Muscle layer of duodenum (tissue), 2 donors: ENCODE results near the gene SLC15A5.

ENCODE experiments used
- H3K27ac ChIP-seq: one replicate; pipeline ENCODE4 v1.7.0; 2013; ENCODE audit warnings: mild to moderate bottlenecking, low read length
- H3K27me3 ChIP-seq: one replicate; pipeline ENCODE4 v1.7.0; 2013; ENCODE audit warnings: low read depth, mild to moderate bottlenecking, control low read depth, low read length
- H3K36me3 ChIP-seq, 2 donors: one replicate each; pipeline ENCODE4 v1.7.0; 2013; ENCODE audit warnings: low read length in 2 of 2, control low read depth in 1 of 2, mild to moderate bottlenecking in 1 of 2; ENCODE audit not compliant: insufficient read depth in 2 of 2, control insufficient read depth in 1 of 2
- H3K4me1 ChIP-seq, 2 donors: one replicate each; pipeline ENCODE4 v1.7.0; 2013; ENCODE audit warnings: low read length in 2 of 2, mild to moderate bottlenecking in 2 of 2, control low read depth in 1 of 2, moderate library complexity in 1 of 2; ENCODE audit not compliant: insufficient read depth in 2 of 2, control insufficient read depth in 1 of 2
- H3K4me3 ChIP-seq, 2 donors: one replicate each; pipeline ENCODE4 v1.7.0; 2013; ENCODE audit warnings: low read length in 2 of 2, low read depth in 1 of 2, mild to moderate bottlenecking in 1 of 2
- H3K9me3 ChIP-seq, 2 donors: one replicate each; pipeline ENCODE4 v1.7.0; 2013; ENCODE audit warnings: low read length in 2 of 2, control low read depth in 1 of 2, mild to moderate bottlenecking in 1 of 2; ENCODE audit not compliant: control insufficient read depth in 1 of 2
- donor health status: healthy.

SLC15A5 gene

DNA sequence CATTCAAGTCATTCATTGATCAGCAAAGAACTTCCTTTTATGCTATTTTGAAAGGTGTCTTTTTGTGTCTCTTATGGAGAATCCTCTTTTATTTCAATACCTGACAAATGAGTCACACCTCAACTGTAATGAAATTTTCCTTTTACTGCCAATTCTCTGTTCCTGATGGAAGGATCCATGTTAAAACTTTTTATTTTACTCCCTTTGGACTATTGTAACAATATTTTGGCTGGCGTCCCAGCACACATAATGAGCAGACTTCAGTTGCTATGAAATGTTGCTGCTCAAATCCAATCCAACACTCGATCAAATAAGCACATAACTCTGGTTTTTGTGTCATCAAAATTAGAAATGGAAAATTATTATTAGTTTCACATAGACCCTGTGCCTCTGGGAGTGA lies 21.9 kb upstream of the SLC15A5 start:
- Histone ChIP-seq H3K36me3 (no peaks in the 10 kb centered on the region), H3K4me3 (no peak overlapping the region), H3K27ac (no peak overlapping the region), H3K27me3 (no peaks in the 10 kb centered on the region), H3K4me1 (no peaks in the 10 kb centered on the region), H3K9me3 (no peaks in the 10 kb centered on the region)

DNA sequence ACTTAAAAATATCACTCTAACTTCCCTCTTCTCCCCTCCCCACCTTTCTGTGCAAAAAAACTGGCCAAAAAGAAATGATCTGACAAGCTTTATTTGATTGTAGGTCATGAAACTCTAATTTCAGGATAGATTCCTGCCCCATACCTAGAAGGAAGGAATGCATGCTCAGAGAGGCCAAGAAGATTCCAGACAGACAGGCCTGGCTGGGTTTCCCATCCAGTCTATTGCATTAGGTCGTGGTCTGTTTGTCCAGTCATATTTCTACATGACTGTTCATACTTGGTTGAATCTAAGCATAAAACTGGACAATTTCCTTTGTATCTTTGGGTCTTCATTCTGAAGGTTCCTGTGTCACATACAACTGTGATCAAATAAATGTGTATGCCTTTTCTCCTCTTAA lies 20.0 kb upstream of the SLC15A5 start:
- no peaks in the 10 kb centered on the region for H3K36me3 ChIP-seq
- H3K4me3 ChIP-seq, result no peak overlapping the region
- no peaks in the 10 kb centered on the region for H3K4me1 ChIP-seq
- no peaks in the 10 kb centered on the region for H3K27me3 ChIP-seq
- no peak overlapping the region for H3K27ac ChIP-seq
- H3K9me3 ChIP-seq, result no peaks in the 10 kb centered on the region

DNA sequence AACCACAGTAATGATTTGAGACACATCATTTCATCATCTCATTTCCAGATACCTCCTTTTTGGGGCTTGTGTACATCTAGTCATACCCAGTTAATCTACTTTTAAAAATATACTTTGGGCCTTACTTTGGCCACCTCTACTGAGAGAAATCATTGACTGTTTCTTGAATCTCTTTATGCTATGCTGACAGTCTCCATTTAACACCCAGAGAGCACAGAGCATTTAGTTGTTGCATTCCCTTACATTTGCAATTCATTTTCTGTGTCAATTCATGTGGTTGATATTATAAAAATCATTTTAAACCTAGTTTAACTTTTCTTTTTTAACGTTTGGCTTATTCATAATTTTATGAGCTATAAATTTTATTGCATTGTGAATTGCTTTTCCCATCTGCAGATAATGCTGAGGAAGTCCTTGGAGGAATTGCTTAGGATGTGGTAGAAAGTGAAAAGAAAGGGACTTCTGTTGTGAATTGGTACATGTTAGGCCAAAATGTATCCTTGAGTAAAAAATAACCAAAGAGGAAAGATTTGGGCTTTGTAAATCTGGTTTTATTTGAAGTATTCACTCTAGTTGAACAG lies 17.0 kb upstream of the SLC15A5 start:
- no peak overlapping the region for H3K27ac ChIP-seq
- H3K9me3 ChIP-seq, result no peaks in the 10 kb centered on the region
- H3K4me1 ChIP-seq, result no peaks in the 10 kb centered on the region
- no peaks in the 10 kb centered on the region for H3K27me3 ChIP-seq
- no peaks in the 10 kb centered on the region for H3K36me3 ChIP-seq
- no peak overlapping the region for H3K4me3 ChIP-seq

DNA sequence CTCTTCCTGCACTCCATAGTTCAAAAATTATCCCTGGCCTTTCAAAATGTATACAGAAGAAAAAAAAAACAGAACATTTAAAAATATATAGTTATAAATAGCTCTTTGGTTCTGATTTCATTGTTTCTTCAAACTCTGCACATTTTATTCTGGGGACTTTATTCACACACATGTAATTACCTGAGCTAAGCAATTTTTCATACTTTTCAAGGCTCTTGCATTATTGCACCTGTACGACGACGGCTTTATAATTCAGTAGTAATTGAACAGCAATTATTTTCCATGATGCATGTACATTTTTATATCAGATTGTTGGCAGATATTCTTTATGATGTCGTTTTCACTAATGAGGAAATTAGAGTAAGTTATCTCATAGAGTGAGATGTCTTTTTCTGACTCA lies 13.5 kb upstream of the SLC15A5 start:
- H3K4me1 ChIP-seq, result no peaks in the 10 kb centered on the region
- H3K36me3 ChIP-seq, result no peaks in the 10 kb centered on the region
- H3K4me3 ChIP-seq, result no peak overlapping the region
- no peak overlapping the region for H3K27ac ChIP-seq
- no peaks in the 10 kb centered on the region for H3K9me3 ChIP-seq
- H3K27me3 ChIP-seq, result no peaks in the 10 kb centered on the region

DNA sequence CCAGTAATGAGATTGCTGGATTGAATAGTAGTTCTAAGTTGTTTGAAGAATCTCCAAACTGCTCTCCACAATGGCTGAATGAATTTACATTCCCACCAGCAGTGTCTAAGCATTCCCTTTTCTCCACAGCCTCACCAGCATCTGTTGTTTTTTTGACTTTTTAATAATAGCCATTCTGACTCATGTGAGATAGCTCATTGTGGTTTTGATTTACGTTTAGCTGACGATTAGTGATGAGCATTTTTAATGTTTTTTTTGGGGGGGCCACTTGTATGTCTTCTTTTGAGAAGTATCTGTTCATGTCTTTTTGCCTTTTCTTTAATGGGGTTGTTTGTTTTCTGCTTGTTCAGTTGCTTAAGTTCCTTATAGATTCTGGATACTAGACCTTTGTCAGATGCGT lies 8.1 kb upstream of the SLC15A5 start:
- Histone ChIP-seq H3K27me3 (no peaks in the 10 kb centered on the region), H3K9me3 (no peaks in the 10 kb centered on the region), H3K4me3 (no peak overlapping the region), H3K36me3 (no peaks in the 10 kb centered on the region), H3K27ac (no peak overlapping the region), H3K4me1 (no peaks in the 10 kb centered on the region)

DNA sequence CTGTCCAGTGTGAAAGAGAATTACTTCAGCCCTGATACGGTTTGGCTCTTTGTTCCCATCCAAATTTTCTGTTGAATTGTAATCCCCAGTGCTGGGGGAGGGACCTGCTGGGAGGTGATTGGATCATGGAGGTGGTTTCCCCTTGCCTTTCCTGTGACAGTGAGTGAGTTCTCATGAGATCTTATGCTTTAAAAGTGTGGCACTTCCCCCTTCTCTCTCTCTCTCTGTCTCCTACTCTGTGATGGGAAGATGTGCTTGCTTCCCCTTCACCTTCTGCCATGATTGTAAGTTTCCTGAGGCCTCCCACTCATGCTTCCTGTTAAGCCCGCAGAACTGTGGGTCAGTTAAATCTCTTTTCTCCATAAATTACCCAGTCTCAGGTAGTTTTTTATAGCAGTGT lies 5.5 kb upstream of the SLC15A5 start:
- Histone ChIP-seq H3K9me3 (no peaks in the 10 kb centered on the region), H3K27ac (no peak overlapping the region), H3K36me3 (no peaks in the 10 kb centered on the region), H3K27me3 (no peaks in the 10 kb centered on the region), H3K4me3 (no peak overlapping the region), H3K4me1 (no peaks in the 10 kb centered on the region)

DNA sequence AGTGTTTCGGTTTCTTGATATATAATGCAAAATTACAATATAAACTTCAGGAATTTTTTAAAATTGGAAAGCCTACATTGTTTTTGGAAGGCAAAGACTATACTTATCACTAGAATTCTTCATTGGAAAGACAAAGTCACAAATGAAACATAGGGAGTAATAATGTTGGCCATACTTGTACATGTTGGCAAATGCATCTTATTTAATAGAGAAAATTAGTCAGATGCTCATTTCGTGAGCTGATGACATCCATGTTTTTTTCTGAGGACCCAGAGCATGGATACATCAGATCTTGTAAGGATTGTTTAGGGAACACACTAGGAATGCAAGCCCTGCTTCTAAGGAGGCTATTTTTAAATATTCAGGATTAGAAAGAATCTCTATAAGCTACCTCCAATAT lies 4.6 kb upstream of the SLC15A5 start:
- no peaks in the 10 kb centered on the region for H3K4me1 ChIP-seq
- H3K27me3 ChIP-seq, result no peaks in the 10 kb centered on the region
- no peaks in the 10 kb centered on the region for H3K9me3 ChIP-seq
- H3K27ac ChIP-seq, result no peak overlapping the region
- no peaks in the 10 kb centered on the region for H3K36me3 ChIP-seq
- no peak overlapping the region for H3K4me3 ChIP-seq

DNA sequence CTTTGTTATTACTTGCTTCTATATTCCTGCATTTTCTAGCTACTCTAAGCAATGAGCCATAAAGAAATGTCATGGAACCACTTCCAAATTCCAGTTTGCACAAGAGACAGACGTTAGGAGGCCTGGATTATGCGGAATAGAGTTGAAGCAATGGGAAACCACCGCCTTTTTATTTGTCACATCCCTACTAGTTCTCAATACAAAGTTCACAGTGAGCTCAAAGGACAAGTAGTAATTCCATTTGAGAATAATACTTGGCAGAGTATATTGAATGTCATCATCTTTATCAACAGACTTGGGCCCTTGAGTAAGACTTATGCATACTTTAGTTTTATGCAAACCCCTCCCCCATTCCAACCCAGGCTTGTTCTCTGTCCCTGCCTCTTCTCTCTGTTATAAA lies 3.7 kb upstream of the SLC15A5 start:
- no peaks in the 10 kb centered on the region for H3K9me3 ChIP-seq
- H3K27me3 ChIP-seq, result no peaks in the 10 kb centered on the region
- no peaks in the 10 kb centered on the region for H3K36me3 ChIP-seq
- H3K4me3 ChIP-seq, result no peak overlapping the region
- no peaks in the 10 kb centered on the region for H3K4me1 ChIP-seq
- no peak overlapping the region for H3K27ac ChIP-seq

DNA sequence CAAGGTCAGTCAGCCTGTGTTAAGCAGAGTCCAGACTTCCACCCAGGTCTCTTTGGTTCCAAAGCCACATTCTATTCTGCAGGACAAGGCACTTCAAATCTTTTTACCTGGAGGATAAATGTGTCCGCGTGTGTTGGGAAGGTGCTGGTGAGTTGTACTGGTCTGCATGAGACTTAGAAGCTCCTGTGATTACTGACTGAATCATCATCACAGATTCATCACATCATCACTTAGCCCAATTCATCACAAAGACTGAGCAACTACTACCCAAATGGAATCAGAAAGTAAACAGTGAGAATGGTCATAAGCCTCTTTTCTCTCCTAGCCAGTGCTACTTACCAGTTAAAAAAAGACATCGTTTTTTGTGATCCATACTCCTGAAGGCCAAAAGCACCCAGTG lies 5.3 kb downstream of the SLC15A5 start:
- H3K4me3 ChIP-seq, result no peak overlapping the region
- peaks cover 0 to 4% of the 10 kb centered on the region in 2 donors for H3K4me1 ChIP-seq
- H3K9me3 ChIP-seq, result no peaks in the 10 kb centered on the region
- no peak overlapping the region for H3K27ac ChIP-seq
- H3K27me3 ChIP-seq, result no peaks in the 10 kb centered on the region
- no peaks in the 10 kb centered on the region for H3K36me3 ChIP-seq

DNA sequence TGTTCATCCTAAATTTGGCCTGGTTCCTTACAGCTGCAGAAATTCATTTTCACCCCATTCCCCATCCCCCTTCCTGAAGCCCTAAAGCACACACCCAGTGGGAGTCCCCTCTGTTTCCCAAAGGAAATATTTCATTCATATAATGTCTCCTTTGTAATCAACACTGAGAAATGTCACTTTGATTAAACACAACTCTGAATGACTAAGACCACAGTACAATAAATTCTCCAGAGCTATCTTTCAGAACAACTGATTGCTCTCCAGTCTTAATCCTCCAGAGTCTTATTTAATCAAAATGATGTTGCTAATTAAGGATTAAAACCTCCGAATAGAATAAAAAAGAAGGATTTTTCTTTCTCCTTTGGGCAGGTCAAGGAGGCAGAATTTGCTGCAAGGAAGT lies 6.4 kb downstream of the SLC15A5 start:
- no peak overlapping the region for H3K27ac ChIP-seq
- H3K4me3 ChIP-seq, result no peak overlapping the region
- no peaks in the 10 kb centered on the region for H3K27me3 ChIP-seq

DNA sequence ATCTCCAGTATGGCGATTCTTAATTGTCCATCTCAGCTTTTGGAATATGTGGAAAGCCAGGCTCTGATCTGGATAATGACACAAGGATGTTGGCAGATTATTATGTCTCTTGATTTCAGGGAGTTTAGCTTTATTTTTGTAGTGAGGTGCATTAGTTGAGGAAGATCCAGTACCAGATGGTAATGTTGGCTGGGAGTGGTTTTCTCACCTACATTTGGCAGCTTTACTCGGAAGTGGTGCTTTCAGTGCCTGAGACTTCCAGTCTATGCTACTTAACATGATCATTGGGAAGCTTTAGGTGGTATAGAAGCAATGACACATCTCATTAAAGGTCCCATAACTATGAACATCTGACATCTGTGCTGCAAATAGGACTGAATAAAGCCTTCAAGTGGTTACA lies 7.5 kb downstream of the SLC15A5 start:
- Histone ChIP-seq H3K27ac (no peak overlapping the region), H3K36me3 (no peaks in the 10 kb centered on the region), H3K27me3 (no peaks in the 10 kb centered on the region), H3K4me1 (peaks cover 0 to 4% of the 10 kb centered on the region in 2 donors), H3K9me3 (no peaks in the 10 kb centered on the region), H3K4me3 (no peak overlapping the region)

More for the DNA sequence above, 6.4 kb downstream of the SLC15A5 start:
- no peaks in the 10 kb centered on the region for H3K36me3 ChIP-seq
- H3K9me3 ChIP-seq, result no peaks in the 10 kb centered on the region
- H3K4me1 ChIP-seq, result peaks cover 0 to 4% of the 10 kb centered on the region in 2 donors

DNA sequence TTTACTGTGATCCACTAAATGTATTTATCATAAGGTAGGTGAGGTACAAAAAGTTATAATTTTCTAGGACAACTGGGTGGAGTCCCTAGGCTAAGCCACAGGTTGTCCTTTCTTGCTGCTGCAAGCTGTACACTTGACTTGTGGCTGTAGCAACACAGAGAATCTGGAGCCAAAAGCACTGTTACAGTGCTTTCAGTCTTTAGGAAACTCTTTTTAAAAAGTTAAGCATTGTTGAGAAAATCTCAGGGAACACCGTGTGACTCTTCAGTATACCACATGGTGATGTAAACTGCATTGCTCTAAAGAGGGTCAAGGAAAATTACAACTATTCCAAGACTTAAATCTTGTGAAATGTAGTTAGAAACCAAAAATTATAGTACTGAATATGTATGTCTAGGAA lies 11.4 kb downstream of the SLC15A5 start:
- Histone ChIP-seq H3K27me3 (no peaks in the 10 kb centered on the region), H3K9me3 (no peaks in the 10 kb centered on the region), H3K36me3 (no peaks in the 10 kb centered on the region), H3K27ac (no peak overlapping the region), H3K4me3 (no peak overlapping the region), H3K4me1 (peaks cover 0 to 1% of the 10 kb centered on the region in 2 donors)
